Caki2 (cell line): Measurements from ENCODE around the gene SHISAL2A. TPM values are rescaled to one million over a fixed set of nuclear protein-coding genes. Genes with fewer than 3 reads are reported as not detected.
"Not testable (repeated sequence)": the region's sequence is repeated elsewhere in the genome, so short reads cannot be mapped to it uniquely, and the experiment has no call there.

ENCODE experiments used
- DNase-seq: peaks from one replicate; pipeline ENCODE4 v3.0.0-alpha.2; 2015; ENCODE audit warnings: low read depth
- in situ Hi-C: cut with HindIII; loops from 2 replicates; pipeline ENCODE4 v1.10.0; 2016; ENCODE audit warnings: low sequenced_read_pairs, low pct_unique_long_range_greater_than_20kb, mixed read lengths
- total RNA-seq: library from RNA; depleted of rRNA; stranded (reverse); fragments of >200 nt; shearing (Covaris generic); gene quantifications from 2 replicates; pipeline ENCODE4 v1.2.3, GENCODE V29; 2014; ENCODE audit warnings: low replicate concordance

SHISAL2A gene
- total RNA-seq, 1 experiment from 2014 or later = not detected

DNA sequence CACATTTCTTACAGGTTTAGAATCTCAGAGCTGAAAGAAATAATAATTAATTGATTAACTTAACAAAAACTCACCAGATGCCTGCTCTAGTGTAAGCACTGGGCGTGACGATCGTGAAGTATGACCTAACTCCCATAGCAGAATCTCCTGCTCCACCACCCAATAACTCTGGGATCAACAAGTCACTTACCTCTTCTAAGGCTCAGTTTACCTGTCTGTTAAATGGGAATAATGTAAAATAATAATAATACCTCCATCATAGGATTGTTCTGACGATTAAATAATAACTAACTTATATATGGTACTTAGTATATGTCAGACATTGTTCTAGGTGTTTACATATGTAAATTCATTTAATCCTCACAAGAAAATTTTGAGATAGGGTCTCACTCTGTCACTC, 40.5 kb downstream of the SHISAL2A start:
- in situ Hi-C loops = no loop called here
- DNase-seq = no peak

DNA sequence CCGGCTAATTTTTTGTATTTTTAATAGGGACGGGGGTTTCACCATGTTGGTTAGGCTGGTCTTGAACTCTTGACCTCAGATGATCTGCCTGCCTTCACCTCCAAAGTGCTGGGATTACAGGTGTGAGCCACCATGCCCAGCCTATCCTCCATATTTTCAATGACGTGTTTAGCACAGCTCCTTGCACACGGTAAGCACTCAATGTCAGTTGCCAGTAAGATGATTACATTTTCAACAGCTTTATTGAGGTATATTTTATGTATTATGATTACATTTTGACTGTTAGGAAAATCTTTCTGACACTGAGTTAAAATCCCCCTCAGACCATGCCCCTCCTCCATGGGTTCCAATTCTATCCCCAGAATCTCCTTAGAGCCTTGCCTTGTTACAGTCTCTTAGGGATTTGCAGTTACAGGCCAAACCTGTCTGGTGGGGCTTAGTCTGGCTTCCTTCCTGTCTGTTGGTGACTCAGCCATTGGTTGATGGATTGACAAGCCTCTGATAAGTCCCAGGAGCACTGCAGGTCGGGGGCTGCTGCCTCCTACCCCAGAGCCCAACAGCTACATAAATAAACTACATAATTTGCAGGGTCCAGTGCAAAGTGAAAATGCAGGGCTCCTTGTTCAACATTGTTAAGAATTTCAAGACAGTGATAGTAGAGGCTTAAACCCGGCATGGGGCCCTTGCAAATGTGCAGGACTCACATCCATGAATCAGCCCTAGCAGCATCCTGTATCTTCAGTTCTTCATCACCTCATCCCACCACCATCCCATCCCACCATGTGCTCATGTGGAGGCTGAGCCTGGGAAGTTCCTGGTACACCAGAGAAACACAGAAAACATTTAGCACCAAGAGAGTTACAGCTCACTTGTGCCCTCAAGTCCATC, 41.8 kb downstream of the SHISAL2A start:
- in situ Hi-C loops = no loop called here
- no peak for DNase-seq

DNA sequence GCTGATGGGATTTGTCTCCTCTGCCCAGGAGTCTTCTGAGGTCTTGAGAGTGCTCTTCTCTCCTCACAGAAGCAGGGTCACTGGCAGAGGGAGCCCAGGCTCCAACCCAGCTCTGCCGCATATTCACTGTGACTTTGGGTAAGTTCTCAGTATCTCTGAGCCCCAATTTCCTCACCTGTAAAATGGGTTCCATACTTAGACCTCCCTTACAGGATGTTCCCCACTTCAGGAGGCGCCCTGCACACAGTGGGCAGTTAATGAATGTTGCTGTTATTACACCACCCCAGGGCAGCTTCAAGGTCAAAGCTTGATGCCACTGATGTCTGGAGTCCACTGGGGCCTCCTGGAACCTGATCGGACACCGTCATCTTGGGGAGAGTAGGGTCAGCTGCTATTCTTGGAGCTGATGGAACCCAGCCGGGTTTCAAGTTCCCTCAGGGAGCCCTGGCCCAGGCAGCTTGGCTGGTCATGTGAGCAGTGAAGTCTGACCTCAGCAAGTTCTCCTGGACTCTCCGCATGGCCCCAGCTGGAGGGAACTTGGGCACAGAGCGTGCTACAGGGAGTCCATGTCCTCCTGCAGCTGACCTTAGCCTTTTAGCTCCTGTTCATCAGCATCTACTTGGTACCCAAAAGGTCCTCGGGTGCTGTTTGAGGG, 43.4 kb downstream of the SHISAL2A start:
- no peak for DNase-seq
- in situ Hi-C loops = no loop called here

DNA sequence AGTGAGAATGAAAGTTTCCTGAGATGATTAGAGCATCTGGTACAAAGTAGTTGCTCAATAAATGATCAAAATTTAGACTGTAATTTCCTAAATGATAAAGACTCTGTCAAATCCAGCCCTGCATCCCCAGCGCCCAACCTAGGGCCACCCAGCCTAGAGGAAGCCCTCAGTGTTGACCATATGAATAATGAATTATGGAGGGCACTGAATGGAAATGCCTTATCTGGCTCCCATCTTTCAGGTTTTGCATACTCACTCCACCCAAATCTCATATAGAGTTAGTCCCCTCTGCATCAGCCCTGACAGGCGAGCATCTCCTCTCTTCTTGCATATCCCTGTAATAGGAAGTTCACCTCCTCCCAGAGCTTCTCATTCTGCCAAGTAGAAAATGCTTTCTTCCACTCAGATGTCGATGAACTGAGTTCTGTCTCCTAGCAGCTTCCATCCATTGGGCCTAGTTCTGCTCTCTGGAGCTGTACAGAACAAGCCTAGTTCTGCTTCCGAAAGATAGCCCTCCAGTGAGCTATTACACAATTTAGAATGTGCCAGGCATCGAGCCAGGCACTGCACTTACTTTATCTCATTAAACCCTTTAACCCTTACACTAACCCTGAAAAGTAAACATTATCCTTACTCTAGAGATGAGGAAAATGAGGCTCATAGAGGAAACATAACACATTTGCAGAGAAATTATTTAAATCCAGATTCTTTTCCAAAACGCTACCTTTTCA, 44.3 kb downstream of the SHISAL2A start:
- in situ Hi-C loops = no loop called here
- DNase-seq = no peak

DNA sequence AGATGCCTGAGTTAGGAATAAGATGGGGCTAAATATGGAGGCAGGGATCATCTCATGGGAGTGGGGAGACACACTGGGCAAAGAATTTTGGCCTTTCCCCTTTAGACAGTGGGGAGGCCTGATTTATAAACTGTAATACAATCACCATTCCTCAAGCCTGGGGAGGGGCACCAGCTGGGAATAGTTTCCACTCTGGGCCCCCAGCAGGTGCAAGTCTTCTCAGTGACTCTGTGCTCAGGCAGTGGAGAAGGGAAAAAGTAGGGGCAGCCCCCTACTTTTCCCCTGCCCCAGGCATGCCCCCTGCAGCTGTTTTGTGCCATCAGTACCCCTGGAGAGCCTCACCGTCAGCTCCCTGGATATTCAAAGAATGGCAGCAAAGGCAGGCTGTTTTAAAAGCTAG, 46.1 kb downstream of the SHISAL2A start:
- DNase-seq = no peak
- in situ Hi-C loops = no loop called here

DNA sequence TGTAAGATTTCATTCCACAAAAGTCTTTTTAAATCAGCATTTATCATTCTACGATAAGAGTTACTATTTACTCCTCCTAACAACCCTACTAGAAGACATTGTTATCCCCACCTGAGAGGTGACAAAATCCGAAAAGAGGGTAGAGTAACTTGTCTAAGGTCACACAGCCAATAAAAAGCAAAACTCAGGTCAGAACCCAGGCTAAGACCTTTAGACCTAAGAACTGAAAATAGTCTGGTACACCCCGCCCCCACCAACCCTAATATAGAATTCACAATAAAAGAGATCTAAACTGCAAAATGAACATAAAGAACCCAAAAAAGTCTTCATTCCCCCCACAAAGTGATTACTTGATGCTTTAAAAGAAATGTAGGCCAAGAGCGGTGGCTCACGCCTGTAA, 46.5 kb downstream of the SHISAL2A start:
- DNase-seq = no peak
- in situ Hi-C loops = no loop called here

DNA sequence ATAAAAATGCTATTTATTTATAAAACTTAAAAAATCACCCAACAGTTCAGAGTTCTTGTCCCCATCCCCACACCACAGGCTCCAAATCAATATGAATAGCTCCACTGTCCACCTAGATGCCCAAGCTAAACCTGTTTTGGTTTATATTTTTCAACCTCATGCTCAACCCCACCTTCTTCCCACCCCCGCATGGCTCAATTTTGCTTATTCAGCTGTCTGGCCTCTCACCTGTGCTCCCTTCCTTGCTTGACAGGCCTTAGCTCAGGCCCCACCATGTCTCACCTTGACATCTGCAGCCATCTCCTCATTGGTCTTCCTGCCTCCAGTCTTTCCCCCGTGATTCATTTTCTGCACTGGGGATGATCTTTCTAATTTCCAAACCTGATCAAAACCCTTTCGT, 47.4 kb downstream of the SHISAL2A start:
- DNase-seq = no peak
- in situ Hi-C loops = no loop called here

DNA sequence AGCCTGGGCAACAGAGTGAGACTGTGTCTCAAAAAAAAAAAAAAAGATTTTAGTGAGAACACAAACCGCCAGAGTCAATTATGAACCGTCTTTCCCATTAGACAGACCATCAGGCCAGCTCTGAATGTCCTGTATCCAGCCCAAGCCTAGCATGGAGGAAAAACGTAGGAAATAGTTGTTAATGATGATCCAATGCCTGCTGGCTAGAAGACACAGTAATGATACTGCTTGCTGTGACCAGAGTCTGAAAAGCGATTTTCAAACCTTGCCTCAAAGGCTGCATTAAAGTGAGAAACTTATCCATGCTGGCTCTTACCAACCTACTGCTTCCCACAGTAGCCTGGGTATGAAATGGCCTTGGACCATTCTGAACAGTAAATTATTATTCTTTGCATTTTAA, 48.2 kb downstream of the SHISAL2A start:
- no peak for DNase-seq
- in situ Hi-C loops = no loop called here

DNA sequence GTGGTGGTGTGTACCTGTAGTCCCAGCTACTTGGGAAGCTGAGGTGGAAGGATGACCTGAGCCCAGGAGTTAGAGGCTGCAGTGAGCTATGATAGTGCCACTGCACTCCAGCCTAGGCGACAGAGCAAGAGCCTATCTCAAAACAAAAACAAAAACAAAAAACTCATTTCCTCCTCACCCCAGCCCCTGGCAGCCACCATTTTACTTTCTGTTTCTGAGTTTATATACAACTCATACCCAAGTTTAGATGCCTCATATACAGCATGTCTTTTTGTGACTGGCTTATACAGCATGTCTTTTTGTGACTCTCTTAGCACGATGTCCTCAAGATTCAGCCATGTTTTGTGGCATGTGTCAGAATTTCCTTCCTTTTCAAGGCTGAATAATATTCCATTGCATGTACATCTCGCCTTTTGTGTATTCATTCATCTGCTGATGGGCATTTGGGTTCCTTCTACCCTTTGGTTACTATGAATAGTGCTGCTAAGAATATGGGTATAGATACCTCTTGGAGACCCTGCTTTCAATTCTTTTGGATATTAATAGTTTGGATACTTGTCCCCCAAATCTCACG, 50.5 kb downstream of the SHISAL2A start:
- in situ Hi-C loops = no loop called here
- no peak for DNase-seq

DNA sequence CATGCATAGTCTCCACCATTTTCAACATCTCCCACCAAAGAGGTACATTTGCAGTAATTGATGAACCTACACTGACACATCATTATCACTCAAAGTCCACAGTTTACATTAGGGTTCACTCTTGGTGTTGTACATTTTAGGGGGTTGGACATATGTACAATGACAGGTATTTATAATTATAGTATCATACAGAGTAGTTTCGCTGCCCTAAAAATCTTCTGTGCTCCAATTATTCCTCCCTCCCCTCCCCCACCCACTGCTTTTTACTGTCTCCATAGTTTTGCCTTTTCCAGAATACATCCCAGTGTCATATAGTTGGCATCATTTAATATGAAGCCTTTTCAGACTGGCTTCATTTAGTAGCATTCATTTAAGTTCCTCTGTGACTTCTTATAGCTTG, 51.6 kb downstream of the SHISAL2A start:
- DNase-seq = no peak
- in situ Hi-C loops = no loop called here

DNA sequence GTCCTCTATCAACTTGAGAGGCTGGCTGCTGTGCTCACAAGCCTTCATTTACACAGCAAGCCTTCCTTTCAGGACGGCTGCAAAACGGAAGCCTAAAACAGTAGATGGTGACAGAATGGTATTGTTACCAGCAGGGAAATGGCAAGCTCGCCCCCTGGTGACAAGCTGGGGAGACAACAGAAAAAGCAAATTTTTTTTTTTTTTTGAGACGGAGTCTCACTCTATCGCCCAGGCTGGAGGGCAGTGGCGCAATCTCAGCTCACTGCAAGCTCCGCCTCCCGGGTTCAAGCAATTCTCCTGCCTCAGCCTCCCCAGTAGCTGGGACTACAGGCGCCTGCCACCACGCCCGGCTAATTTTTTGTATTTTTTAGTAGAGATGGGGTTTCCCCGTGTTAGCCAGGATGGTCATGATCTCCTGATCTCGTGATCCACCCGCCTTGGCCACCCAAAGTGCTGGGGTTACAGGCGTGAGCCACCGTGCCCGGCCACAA, 53.3 kb downstream of the SHISAL2A start:
- in situ Hi-C loops = not testable (repeated sequence)

DNA sequence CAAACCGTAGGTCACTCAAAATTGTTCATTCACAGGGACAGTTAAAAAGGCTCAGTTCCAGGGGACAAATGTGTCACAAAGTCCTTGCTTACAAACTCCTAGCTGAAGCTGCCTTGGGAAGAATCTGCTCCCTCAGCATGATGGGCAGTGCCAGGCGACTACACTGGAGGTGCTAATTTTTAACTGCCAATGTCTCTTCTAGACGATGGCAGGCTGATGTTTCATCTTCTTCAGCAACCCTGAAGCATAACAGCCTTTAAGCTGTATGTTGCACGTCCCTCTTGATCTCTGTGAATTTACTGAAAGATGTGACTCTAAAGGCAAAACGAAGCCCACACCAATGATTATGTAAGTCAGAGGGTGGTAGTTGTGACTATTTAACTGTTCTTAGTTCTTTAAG, 53.9 kb downstream of the SHISAL2A start:
- no peak for DNase-seq
- in situ Hi-C loops = no loop called here

More for the DNA sequence above, 53.3 kb downstream of the SHISAL2A start:
- DNase-seq = peak; percentile 60

DNA sequence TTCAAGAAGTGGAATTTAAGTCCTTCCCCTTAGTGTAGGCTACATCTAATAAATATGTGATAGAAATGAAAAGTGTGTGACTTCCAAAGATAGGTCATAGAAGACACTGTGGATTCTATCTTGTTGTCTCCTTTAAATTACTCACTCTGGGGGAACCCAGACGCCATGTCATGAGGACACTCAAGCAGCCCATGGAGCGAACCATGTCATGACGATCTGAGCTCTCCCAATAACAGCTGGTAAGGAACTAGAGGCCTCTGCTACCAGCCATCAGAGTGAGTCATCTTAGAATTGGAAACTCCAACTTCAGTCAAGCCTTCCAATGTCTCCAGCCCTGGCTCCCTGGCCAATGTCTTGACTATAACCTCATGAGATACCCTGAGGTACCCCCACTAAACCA, 58.9 kb downstream of the SHISAL2A start:
- in situ Hi-C loops = no loop called here
- no peak for DNase-seq

DNA sequence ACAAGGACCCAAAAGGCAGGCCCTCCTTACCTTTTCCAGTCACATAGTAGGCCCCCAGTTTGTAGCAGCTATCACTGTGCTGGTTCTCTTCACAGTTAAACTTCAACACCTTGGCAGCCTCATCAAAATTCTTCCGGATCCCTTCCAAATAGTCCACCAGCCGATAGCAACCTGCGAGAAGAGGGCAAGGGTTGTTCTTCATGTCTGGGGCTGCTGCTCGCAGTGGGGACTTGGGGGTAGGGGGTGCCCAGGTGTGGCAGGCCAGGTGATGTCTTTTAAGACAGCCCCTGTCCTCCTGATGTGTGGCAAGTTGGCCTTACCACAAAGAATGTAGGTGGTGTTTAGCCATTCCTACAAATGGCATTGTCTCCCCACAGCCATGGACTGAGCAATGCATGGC, 59.7 kb downstream of the SHISAL2A start:
- DNase-seq = no peak
- in situ Hi-C loops = no loop called here

DNA sequence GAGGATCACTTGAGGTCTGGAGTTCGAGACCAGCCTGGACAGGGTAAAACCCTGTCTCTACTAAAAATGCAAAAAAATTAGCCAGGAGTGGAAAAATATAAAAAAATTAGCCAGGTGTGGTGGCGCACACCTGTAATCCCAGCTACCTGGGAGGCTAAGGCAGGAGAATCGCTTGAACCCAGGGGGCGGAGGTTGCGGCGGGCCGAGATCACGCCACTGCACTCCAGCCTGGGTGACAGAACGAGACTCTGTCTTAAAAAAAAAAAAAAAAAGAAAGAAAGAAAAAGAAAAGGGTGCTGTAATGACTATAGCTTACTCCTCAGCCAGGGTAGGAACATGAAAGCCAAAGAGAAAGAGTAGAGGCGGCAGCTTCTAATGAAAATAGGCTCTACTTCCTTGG, 60.4 kb downstream of the SHISAL2A start:
- in situ Hi-C loops, DNase-seq: not testable (repeated sequence)

DNA sequence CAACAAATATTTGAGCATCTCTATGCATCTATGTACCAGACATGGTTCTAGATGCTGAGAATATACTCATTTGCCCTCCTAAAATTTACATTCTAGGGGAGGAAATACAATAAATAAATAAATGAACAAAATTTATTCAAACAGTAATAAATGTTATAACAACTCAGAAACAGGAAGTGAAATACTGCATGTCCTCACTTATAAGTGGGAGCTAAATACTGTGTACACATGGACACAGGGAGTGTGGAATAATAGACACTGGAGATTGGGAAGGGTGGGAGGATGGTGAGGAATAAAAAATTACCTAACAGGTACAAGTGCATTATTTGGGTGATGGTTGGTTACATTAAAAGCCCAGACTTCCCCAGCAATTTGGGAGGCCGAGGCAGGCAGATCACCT, 60.9 kb downstream of the SHISAL2A start:
- in situ Hi-C loops = no loop called here

DNA sequence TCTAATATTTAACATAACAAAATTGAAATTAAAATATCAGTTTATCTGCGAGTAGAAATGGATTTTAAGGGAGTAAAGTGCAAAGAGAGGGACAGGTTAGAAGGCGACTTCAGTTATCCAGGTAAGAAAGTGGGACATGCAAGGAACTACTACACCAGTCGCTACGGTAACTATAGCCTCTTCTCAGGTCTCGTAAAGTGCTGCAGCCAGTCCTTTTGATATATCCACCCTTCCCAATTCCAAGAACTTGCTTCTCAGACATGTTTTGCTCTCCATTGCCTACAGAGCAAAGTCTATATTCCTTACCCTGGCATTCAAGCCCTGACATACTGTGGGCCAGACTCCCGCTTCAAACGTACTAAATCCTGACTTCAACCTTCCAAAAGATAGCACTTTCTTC, 62.7 kb downstream of the SHISAL2A start:
- no peak for DNase-seq
- in situ Hi-C loops = no loop called here

More for the DNA sequence above, 60.9 kb downstream of the SHISAL2A start:
- no peak for DNase-seq

DNA sequence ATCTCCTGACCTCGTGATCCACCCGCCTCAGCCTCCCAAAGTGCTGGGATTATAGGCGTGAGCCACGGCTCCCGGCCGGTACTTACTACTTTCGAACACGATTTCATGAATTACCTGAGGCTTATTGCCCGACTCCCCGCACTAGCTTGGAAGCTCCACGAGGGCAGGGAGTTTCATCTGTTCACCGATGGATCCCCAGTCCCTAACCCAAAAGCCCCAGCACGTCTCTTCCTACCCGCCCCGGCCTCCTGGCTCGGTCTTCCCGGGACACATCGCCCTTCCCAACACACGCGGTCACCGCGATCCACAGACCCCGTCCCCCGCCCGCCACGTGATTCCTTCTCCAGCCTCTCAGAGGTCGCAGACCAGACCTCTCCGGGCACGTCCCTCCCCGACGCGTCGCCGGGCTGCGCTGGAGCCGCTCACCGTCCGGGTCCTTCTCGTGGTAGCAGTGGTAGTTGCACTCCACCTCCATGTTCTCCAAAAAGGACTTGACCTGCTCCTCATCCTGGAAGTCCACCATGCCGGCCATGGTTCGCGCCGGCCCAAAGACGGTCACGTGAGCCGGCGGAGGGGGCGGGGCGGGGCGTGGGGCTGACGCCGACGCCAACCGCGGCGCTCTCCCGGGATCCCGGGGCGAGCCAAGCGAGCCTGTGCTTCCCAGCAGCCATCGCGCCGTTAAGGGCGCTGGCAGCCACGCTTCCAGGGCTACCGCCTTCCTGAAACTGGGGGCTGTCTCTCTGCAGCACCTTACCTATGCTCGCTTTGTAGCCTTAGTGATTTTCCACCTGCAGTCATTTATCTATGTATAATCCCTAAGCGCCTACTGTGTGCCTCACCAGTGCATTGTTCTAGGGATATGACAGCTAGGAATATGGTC, 65.1 kb downstream of the SHISAL2A start, which contains the start of gene COA7:
Gene COA7 (minus strand): TSS at position 553 of the 880 bp plus-strand sequence. CDS start 21 bp downstream, at position 532.
- DNase-seq = peak; percentile 88
- in situ Hi-C loops = no loop called here
